GM20000 (cell line): Measurements from ENCODE around the gene CD99L2.

Experiments used
- DNase-seq: peaks from one replicate; pipeline ENCODE4 v3.0.0; 2012; ENCODE audit warnings: low spot score
- TF ChIP-seq, protein P1 (sequence below): IDR thresholded peaks from 2 replicates; pipeline ENCODE4 v1.5.1; 2012; ENCODE audit warnings: mild to moderate bottlenecking, control low read depth; ENCODE audit errors: extremely low read depth, missing control alignments

CD99L2 gene

DNA sequence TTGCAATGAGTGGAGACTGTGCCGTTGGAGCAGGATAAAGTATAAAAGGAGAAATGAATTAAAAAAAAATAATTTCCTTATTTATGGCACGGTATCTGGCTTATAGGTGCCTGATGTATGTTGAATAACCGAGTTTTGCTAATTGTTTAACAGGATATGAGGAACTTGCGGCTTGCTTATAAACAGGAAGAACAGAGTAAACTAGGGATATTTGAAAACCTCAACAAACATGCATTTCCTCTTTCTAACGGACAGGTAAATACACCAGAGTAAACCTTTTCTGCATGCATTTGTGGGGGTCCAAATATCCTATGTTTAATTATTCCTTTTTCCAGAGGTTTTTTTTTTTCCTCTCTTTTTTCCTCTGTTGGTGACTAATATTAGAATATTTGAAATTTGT is 168.5 kb downstream of the CD99L2 start:
- TF ChIP-seq, protein P1, sequence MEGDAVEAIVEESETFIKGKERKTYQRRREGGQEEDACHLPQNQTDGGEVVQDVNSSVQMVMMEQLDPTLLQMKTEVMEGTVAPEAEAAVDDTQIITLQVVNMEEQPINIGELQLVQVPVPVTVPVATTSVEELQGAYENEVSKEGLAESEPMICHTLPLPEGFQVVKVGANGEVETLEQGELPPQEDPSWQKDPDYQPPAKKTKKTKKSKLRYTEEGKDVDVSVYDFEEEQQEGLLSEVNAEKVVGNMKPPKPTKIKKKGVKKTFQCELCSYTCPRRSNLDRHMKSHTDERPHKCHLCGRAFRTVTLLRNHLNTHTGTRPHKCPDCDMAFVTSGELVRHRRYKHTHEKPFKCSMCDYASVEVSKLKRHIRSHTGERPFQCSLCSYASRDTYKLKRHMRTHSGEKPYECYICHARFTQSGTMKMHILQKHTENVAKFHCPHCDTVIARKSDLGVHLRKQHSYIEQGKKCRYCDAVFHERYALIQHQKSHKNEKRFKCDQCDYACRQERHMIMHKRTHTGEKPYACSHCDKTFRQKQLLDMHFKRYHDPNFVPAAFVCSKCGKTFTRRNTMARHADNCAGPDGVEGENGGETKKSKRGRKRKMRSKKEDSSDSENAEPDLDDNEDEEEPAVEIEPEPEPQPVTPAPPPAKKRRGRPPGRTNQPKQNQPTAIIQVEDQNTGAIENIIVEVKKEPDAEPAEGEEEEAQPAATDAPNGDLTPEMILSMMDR = no peak

DNA sequence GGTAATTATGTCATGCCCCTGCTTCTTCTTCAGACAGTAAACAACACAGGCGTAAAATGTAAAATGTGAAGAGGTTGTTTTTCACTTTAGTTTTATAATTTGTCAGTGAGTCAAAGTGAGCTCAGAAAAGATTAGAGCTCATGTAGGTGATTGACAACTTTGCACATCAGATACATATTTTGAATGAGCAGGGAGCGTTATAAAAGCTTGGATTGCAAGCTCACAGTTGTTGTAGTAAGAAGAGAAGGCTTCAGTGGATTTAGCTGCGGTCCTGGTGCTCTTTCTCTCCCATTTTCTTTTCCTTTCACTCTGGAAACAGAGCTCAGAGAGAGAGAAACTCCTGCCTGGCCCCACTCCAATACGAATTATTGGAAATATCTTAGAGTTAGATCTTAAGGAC is 178.8 kb downstream of the CD99L2 start:
- no peak for DNase-seq

More for the DNA sequence above, 168.5 kb downstream of the CD99L2 start:
- no peak for DNase-seq

More for the DNA sequence above, 178.8 kb downstream of the CD99L2 start:
- TF ChIP-seq, protein P1 = no peak
